ENCODE data around the gene LOX. TPM values are rescaled to one million over a fixed set of nuclear protein-coding genes. Genes with fewer than 3 reads are reported as not detected.

LOX gene
- total RNA-seq, 1 experiment from 2014 or later = 32.2 TPM

GRCh38 chr5:122053181-122054109 lies 24.6 kb downstream of the LOX start:
- no peak for DNase-seq (ENCODE audit: low read depth)

- DNase-seq (ENCODE audit: low read depth) = no peak
Observed at GRCh38 chr5:122051569-122051968, 26.5 kb downstream of the LOX start.

GRCh38 chr5:122050959-122051358 lies 27.1 kb downstream of the LOX start:
- DNase-seq (ENCODE audit: low read depth) = no peak

- DNase-seq (ENCODE audit: low read depth) = no peak
Observed at GRCh38 chr5:122040636-122041302, 37.3 kb downstream of the LOX start.

GRCh38 chr5:122036326-122036725 lies 41.7 kb downstream of the LOX start:
- DNase-seq (ENCODE audit: low read depth) = no peak

- no peak for DNase-seq (ENCODE audit: low read depth)
Observed at GRCh38 chr5:122035913-122036312, 42.1 kb downstream of the LOX start.

- DNase-seq (ENCODE audit: low read depth) = no peak
Observed at GRCh38 chr5:122031836-122032235, 46.2 kb downstream of the LOX start.

GRCh38 chr5:122030251-122030650 lies 47.8 kb downstream of the LOX start:
- peak; percentile 23 for DNase-seq (ENCODE audit: low read depth)

- DNase-seq (ENCODE audit: low read depth) = no peak
Observed at GRCh38 chr5:122029818-122030217, 48.2 kb downstream of the LOX start.

- DNase-seq (ENCODE audit: low read depth) = no peak
Observed at GRCh38 chr5:122022966-122023365, 55.1 kb downstream of the LOX start.

GRCh38 chr5:122019919-122020590 lies 58.0 kb downstream of the LOX start:
- DNase-seq (ENCODE audit: low read depth) = no peak

GRCh38 chr5:122015471-122015870 lies 62.6 kb downstream of the LOX start:
- no peak for DNase-seq (ENCODE audit: low read depth)

GRCh38 chr5:122014236-122014935 lies 63.7 kb downstream of the LOX start:
- no peak for DNase-seq (ENCODE audit: low read depth)

Other genes starting within 250 kb of the LOX start
- gene FTMT, start 226.4 kb downstream of the LOX start, total RNA-seq (2014; rRNA removed; shearing (Covaris generic)) = not detected in 2 replicates
- 11.3 and 17.2 TPM in 2 replicates for gene SRFBP1, start 116.3 kb downstream of the LOX start, total RNA-seq (2014; rRNA removed; shearing (Covaris generic))
- 0.24 and 0.39 TPM in 2 replicates for gene ZNF474, start 51.3 kb upstream of the LOX start, total RNA-seq (2014; rRNA removed; shearing (Covaris generic))
- not detected in 2 replicates for gene SNCAIP, start 234.0 kb upstream of the LOX start, total RNA-seq (2014; rRNA removed; shearing (Covaris generic))

Data from RPMI7951 (cell line).